HepG2 (cell line): ENCODE measurements around the gene DSTN. TPM values are rescaled to one million over a fixed set of nuclear protein-coding genes. Genes with fewer than 3 reads are reported as not detected.

Experiments
- CEBPG ChIP-seq: IDR thresholded peaks from 2 replicates; pipeline ENCODE4 v1.6.1; 2016
- HNF4G ChIP-seq, 2 experiments: sonication (generic) in 1 of 2; formaldehyde crosslinking in 1 of 2; IDR thresholded peaks; 2 replicates each; pipeline versions ENCODE4 v1.4.0 to v1.6.1; 2011 to 2020; ENCODE audit warnings: borderline replicate concordance in 2 of 2, low read depth in 2 of 2, mild to moderate bottlenecking in 2 of 2, low read length in 1 of 2, missing genetic modification reagents in 1 of 2, moderate library complexity in 1 of 2
- HNRNPH1 ChIP-seq: fragments of 200-400 bp; formaldehyde crosslinking; optimal IDR thresholded peaks from 2 replicates; pipeline ENCODE3; 2017; ENCODE audit warnings: mild to moderate bottlenecking, low read depth, low read length
- MATR3 ChIP-seq: sonication (generic); formaldehyde crosslinking; IDR thresholded peaks from 2 replicates; pipeline ENCODE4 v1.4.0; 2020; ENCODE audit warnings: missing genetic modification reagents
- MIER3 ChIP-seq: IDR thresholded peaks from 2 replicates; pipeline ENCODE4 v1.6.1; 2016; ENCODE audit warnings: missing compliant biosample characterization, borderline replicate concordance
- PLRG1 ChIP-seq: fragments of 450-650 bp; conservative IDR thresholded peaks from 2 replicates; pipeline ENCODE4 v1.6.1; 2016
- RCOR2 ChIP-seq: IDR thresholded peaks from 2 replicates; pipeline ENCODE4 v1.6.1; 2016; ENCODE audit warnings: missing biosample characterization, missing genetic modification reagents
- TGIF2 ChIP-seq: IDR thresholded peaks from 2 replicates; pipeline ENCODE4 v1.6.1; 2016; ENCODE audit warnings: control low read depth, missing compliant biosample characterization
- U2AF2 ChIP-seq: fragments of 200-400 bp; formaldehyde crosslinking; IDR thresholded peaks from 2 replicates; pipeline ENCODE4 v1.6.1; 2017; ENCODE audit warnings: low read depth, mild to moderate bottlenecking, low read length
- ZNF713 ChIP-seq: sonication (generic); formaldehyde crosslinking; IDR thresholded peaks from 2 replicates; pipeline ENCODE4 v1.4.0; 2020; ENCODE audit warnings: mild to moderate bottlenecking, missing genetic modification reagents
- polyA plus RNA-seq, 8 experiments: library from polyadenylated mRNA; depleted of rRNA in 3 of 8; stranded (reverse) in 7 of 8; unstranded in 1 of 8; fragments of >200 nt; fragmentation: Illumina TruSeq in 4 of 8; extraction: Trizol in 4 of 8; gene quantifications; 2 replicates each; pipeline versions ENCODE4 v1.2.1 to v1.2.3, GENCODE V29; 2011 to 2016; ENCODE audit warnings: low read depth in 4 of 8, missing spikeins in 1 of 8, mixed read lengths in 1 of 8; ENCODE audit not compliant: insufficient read depth in 1 of 8
- total RNA-seq, 5 experiments: library from RNA; depleted of rRNA; stranded (reverse); fragments of >200 nt; fragmentation: Illumina TruSeq; extraction: Trizol; gene quantifications; 2 replicates each; pipeline ENCODE4 v1.2.3, GENCODE V29; 2016; ENCODE audit warnings: low read depth in 1 of 5
- TF ChIP-seq, protein P1 (sequence below): sonication (generic); formaldehyde crosslinking; IDR thresholded peaks from 2 replicates; pipeline ENCODE4 v1.4.0; 2020; ENCODE audit warnings: mild to moderate bottlenecking, missing genetic modification reagents
- TF ChIP-seq, protein P2 (sequence below): sonication (generic); formaldehyde crosslinking; IDR thresholded peaks from 2 replicates; pipeline ENCODE4 v1.8.1; 2022; ENCODE audit warnings: low read depth, mild to moderate bottlenecking, missing genetic modification reagents
- TF ChIP-seq, protein P3 (sequence below): sonication (generic); formaldehyde crosslinking; IDR thresholded peaks from 2 replicates; pipeline ENCODE4 v1.4.0; 2020; ENCODE audit warnings: low read depth, mild to moderate bottlenecking, missing genetic modification reagents
- TF ChIP-seq, protein P4 (sequence below): IDR thresholded peaks from 2 replicates; pipeline ENCODE4 v1.6.1; 2016; ENCODE audit warnings: control low read depth
- TF ChIP-seq, protein P5 (sequence below): sonication (generic); formaldehyde crosslinking; IDR thresholded peaks from 2 replicates; pipeline ENCODE4 v1.5.1; 2020; ENCODE audit warnings: mild to moderate bottlenecking, missing genetic modification reagents, borderline replicate concordance
- TF ChIP-seq, protein P6 (sequence below): sonication (generic); formaldehyde crosslinking; IDR thresholded peaks from 2 replicates; pipeline ENCODE4 v1.4.0; 2020; ENCODE audit warnings: missing genetic modification reagents

Gene DSTN
- total and polyA plus RNA-seq, 2 of the 13 experiments (the other 11 are each of a cell fraction or from before 2014, with no cell fraction given) = 27.6 to 106 TPM

DNA sequence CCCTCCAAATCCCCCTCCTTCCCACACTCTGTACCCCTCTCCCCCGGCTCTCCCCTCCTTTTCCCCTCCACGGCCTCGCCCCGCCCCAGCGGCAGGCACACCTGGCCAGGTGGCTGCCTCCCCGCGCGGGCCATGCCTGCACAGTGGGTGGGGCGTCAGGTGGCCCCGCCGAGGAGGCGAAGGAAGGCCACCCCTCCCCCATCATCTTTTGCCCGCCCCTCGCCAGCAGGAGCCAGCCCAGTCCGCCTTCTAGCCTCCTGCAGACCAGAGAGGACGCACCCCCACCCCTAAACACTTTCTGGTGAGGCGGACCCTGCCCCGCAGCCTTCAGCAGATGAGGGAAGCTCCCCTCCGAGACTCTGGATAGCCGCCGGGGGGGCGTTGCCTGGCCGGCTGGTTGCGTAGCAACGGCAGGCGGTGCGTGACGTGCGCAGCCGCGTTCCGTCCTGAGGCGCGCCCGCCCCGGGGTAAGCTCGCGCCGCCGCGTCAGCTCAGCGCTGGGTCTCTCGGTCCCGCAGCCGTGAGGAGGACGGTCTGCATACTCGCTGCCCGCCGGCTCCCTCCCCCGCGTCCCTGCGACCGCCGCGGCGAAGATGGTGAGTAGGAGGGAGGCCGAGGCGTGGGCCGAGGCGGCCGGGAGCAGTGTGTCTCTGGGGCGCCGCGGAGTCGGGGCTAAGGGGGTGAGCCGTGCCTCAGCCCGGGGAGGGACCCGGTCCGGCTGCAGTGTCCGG lies at the start of gene DSTN (continued):
- no peak for TF ChIP-seq HNRNPH1
- peak; percentile 66 for TF ChIP-seq TGIF2 (CRISPR knock-in tag)
- TF ChIP-seq HNF4G (IDR thresholded peaks at IDR 0.05; ENCODE audit: borderline replicate concordance, low read depth, low read length) = no peak
- no peak for TF ChIP-seq HNF4G (CRISPR knock-in tag; IDR thresholded peaks at IDR 0.05; ENCODE audit: borderline replicate concordance, low read depth)
- no peak for TF ChIP-seq U2AF2
- TF ChIP-seq, protein P1, sequence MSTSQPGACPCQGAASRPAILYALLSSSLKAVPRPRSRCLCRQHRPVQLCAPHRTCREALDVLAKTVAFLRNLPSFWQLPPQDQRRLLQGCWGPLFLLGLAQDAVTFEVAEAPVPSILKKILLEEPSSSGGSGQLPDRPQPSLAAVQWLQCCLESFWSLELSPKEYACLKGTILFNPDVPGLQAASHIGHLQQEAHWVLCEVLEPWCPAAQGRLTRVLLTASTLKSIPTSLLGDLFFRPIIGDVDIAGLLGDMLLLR (CRISPR knock-in tag) = peak; percentile 80
- TF ChIP-seq RCOR2 (CRISPR knock-in tag) = no peak
- TF ChIP-seq, protein P2, sequence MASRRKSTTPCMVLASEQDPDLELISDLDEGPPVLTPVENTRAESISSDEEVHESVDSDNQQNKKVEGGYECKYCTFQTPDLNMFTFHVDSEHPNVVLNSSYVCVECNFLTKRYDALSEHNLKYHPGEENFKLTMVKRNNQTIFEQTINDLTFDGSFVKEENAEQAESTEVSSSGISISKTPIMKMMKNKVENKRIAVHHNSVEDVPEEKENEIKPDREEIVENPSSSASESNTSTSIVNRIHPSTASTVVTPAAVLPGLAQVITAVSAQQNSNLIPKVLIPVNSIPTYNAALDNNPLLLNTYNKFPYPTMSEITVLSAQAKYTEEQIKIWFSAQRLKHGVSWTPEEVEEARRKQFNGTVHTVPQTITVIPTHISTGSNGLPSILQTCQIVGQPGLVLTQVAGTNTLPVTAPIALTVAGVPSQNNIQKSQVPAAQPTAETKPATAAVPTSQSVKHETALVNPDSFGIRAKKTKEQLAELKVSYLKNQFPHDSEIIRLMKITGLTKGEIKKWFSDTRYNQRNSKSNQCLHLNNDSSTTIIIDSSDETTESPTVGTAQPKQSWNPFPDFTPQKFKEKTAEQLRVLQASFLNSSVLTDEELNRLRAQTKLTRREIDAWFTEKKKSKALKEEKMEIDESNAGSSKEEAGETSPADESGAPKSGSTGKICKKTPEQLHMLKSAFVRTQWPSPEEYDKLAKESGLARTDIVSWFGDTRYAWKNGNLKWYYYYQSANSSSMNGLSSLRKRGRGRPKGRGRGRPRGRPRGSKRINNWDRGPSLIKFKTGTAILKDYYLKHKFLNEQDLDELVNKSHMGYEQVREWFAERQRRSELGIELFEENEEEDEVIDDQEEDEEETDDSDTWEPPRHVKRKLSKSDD (CRISPR knock-in tag) = peak; percentile 78; the same call in 1 of the 2 replicates
- no peak for TF ChIP-seq MATR3 (CRISPR knock-in tag)
- peak; percentile 58; the same call in 1 of the 2 replicates for TF ChIP-seq MIER3
- TF ChIP-seq ZNF713 (CRISPR knock-in tag) = no peak
- TF ChIP-seq, protein P3, sequence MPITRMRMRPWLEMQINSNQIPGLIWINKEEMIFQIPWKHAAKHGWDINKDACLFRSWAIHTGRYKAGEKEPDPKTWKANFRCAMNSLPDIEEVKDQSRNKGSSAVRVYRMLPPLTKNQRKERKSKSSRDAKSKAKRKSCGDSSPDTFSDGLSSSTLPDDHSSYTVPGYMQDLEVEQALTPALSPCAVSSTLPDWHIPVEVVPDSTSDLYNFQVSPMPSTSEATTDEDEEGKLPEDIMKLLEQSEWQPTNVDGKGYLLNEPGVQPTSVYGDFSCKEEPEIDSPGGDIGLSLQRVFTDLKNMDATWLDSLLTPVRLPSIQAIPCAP (CRISPR knock-in tag) = no peak
- no peak for TF ChIP-seq CEBPG (CRISPR knock-in tag)
- TF ChIP-seq, protein P4, sequence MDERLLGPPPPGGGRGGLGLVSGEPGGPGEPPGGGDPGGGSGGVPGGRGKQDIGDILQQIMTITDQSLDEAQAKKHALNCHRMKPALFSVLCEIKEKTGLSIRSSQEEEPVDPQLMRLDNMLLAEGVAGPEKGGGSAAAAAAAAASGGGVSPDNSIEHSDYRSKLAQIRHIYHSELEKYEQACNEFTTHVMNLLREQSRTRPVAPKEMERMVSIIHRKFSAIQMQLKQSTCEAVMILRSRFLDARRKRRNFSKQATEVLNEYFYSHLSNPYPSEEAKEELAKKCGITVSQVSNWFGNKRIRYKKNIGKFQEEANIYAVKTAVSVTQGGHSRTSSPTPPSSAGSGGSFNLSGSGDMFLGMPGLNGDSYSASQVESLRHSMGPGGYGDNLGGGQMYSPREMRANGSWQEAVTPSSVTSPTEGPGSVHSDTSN (CRISPR knock-in tag) = no peak
- TF ChIP-seq, protein P5, sequence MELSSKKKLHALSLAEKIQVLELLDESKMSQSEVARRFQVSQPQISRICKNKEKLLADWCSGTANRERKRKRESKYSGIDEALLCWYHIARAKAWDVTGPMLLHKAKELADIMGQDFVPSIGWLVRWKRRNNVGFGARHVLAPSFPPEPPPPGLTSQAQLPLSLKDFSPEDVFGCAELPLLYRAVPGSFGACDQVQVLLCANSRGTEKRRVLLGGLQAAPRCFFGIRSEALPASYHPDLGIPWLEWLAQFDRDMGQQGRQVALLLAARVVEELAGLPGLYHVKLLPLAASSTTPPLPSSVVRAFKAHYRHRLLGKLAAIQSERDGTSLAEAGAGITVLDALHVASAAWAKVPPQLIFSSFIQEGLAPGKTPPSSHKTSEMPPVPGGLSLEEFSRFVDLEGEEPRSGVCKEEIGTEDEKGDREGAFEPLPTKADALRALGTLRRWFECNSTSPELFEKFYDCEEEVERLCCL (CRISPR knock-in tag) = 0 out of 2 replicates have a peak, but pooled peaks have one; percentile 59
- no peak for TF ChIP-seq PLRG1
- TF ChIP-seq, protein P6, sequence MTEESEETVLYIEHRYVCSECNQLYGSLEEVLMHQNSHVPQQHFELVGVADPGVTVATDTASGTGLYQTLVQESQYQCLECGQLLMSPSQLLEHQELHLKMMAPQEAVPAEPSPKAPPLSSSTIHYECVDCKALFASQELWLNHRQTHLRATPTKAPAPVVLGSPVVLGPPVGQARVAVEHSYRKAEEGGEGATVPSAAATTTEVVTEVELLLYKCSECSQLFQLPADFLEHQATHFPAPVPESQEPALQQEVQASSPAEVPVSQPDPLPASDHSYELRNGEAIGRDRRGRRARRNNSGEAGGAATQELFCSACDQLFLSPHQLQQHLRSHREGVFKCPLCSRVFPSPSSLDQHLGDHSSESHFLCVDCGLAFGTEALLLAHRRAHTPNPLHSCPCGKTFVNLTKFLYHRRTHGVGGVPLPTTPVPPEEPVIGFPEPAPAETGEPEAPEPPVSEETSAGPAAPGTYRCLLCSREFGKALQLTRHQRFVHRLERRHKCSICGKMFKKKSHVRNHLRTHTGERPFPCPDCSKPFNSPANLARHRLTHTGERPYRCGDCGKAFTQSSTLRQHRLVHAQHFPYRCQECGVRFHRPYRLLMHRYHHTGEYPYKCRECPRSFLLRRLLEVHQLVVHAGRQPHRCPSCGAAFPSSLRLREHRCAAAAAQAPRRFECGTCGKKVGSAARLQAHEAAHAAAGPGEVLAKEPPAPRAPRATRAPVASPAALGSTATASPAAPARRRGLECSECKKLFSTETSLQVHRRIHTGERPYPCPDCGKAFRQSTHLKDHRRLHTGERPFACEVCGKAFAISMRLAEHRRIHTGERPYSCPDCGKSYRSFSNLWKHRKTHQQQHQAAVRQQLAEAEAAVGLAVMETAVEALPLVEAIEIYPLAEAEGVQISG (CRISPR knock-in tag) = no peak; the same call in 1 of the 2 replicates
